Measurements from ENCODE around the gene LLGL2.

Gene LLGL2

DNA sequence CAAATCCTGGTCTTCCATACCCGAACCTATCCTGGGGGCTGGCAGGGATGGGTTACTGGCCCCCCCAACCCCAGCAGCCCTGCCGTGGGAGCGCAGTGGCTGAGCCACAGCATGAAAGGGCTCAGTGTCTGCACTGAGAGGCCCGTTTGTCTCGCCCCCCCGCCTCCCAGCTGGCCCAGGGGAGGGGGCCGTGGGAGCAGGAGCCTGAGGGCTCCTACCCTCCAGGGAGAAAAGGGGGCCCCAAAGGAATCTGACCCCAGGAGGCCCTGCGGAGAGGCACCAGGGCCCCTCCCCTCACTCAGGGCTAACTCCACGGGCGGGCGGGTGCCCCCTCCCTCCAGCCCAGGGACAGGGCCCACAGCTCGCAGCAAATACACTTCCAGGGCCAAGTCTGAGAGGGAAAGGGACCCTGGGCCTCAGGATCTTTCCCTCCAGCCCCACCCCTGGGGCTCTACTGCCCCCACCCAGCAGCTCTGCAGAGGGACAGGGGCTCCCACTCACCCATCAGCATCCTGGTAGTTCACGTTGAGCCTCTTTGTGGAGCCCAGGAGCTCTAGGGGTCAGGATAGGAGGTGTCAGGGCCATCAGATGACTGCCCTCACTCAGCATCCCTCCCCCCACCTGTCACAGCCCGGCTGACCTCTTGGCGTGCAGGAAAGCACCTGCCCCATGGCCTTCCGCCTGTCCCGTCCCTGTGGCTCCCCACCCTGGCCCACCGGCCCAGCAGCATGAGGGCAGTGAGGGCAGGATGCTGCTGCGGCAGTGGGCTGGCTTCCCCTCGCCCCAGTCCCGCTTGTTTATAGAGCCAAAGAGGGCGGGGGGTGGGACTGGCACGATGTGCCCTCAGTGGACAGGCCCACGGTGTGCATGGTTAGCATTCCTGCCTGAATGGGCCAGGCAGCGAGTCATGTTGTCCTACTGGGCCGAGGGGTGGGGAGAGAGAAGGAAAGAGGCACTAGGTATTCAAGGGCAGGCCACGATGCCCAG is 17.5 kb upstream of the LLGL2 start:
- TF ChIP-seq CTCF (IDR thresholded peaks at IDR 0.05), result no peak
- no peaks in the 10 kb centered on the region for H3K9me3 ChIP-seq
- H3K27me3 ChIP-seq, result peaks cover 12% of the 10 kb centered on the region
- no peak overlapping the region for H3K27ac ChIP-seq
- no peaks in the 10 kb centered on the region for H3K36me3 ChIP-seq
- H3K4me1 ChIP-seq (ENCODE audit: control insufficient read depth in 1 of 2, insufficient read depth in 1 of 2, low read depth in 1 of 2, low read length in 1 of 2), result no peaks in the 10 kb centered on the region
- H3K4me3 ChIP-seq (ENCODE audit: low read depth in 1 of 2, low read length in 1 of 2), result no peak overlapping the region

- Histone ChIP-seq H3K4me1 (ENCODE audit: control insufficient read depth in 1 of 2, insufficient read depth in 1 of 2, low read depth in 1 of 2, low read length in 1 of 2) (no peaks in the 10 kb centered on the region), H3K4me3 (ENCODE audit: low read depth in 1 of 2, low read length in 1 of 2) (no peak overlapping the region), H3K27ac (no peak overlapping the region), H3K27me3 (peaks cover 22% of the 10 kb centered on the region), H3K36me3 (no peaks in the 10 kb centered on the region), H3K9me3 (no peaks in the 10 kb centered on the region)
- TF ChIP-seq CTCF (IDR thresholded peaks at IDR 0.05), result no peak
Observed at GRCh38 chr17:75508931-75509361, 16.6 kb upstream of the LLGL2 start.

DNA sequence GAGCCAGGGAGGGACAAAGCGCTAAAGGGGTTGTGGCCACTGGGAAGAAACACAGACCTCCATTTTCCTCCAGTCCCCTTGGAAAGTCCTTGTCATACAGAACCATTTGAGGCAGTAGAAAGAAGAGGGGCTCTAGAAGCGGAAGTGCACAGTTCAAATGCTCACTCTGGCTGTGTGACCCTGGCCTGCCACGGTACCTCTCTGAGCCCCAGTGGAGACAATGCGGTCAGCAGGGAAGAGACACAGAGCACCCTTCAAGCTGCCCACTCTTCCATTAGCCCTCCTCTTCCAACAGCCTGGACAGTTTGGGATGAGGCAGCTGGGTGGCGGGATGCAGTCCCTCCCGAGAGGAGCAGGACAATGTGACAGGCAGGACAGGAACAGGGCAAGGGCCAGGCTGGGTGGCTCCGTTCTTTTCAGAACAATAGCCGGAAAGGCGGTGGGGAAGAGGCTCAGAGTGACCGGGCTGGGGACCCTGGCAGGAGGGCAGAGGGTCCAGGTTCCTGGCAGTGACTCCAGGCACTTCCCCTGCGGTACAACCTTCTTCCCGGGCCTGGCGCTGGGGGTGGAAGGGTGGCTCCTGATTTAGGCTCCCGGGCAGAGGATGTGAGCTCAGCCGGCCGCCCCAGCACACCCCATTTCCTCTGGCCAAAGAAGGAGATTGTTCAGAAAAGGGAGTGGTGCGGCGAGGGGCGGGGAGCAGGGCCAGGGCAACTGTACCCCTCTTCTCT is 15.8 kb upstream of the LLGL2 start:
- no peak overlapping the region for H3K4me3 ChIP-seq (ENCODE audit: low read depth in 1 of 2, low read length in 1 of 2)
- no peaks in the 10 kb centered on the region for H3K4me1 ChIP-seq (ENCODE audit: control insufficient read depth in 1 of 2, insufficient read depth in 1 of 2, low read depth in 1 of 2, low read length in 1 of 2)
- peaks cover 29% of the 10 kb centered on the region for H3K27me3 ChIP-seq
- no peaks in the 10 kb centered on the region for H3K9me3 ChIP-seq
- H3K36me3 ChIP-seq, result no peaks in the 10 kb centered on the region
- no peak for TF ChIP-seq CTCF (IDR thresholded peaks at IDR 0.05)
- H3K27ac ChIP-seq, result no peak overlapping the region

- Histone ChIP-seq H3K9me3 (no peaks in the 10 kb centered on the region), H3K4me1 (ENCODE audit: control insufficient read depth in 1 of 2, insufficient read depth in 1 of 2, low read depth in 1 of 2, low read length in 1 of 2) (peaks cover 9 to 14% of the 10 kb centered on the region in 2 experiments), H3K4me3 (ENCODE audit: low read depth in 1 of 2, low read length in 1 of 2) (no peak overlapping the region), H3K27me3 (peaks cover 44% of the 10 kb centered on the region), H3K36me3 (no peaks in the 10 kb centered on the region), H3K27ac (no peak overlapping the region)
- no peak for TF ChIP-seq CTCF (IDR thresholded peaks at IDR 0.05)
Observed at GRCh38 chr17:75511270-75511609, 14.3 kb upstream of the LLGL2 start.

DNA sequence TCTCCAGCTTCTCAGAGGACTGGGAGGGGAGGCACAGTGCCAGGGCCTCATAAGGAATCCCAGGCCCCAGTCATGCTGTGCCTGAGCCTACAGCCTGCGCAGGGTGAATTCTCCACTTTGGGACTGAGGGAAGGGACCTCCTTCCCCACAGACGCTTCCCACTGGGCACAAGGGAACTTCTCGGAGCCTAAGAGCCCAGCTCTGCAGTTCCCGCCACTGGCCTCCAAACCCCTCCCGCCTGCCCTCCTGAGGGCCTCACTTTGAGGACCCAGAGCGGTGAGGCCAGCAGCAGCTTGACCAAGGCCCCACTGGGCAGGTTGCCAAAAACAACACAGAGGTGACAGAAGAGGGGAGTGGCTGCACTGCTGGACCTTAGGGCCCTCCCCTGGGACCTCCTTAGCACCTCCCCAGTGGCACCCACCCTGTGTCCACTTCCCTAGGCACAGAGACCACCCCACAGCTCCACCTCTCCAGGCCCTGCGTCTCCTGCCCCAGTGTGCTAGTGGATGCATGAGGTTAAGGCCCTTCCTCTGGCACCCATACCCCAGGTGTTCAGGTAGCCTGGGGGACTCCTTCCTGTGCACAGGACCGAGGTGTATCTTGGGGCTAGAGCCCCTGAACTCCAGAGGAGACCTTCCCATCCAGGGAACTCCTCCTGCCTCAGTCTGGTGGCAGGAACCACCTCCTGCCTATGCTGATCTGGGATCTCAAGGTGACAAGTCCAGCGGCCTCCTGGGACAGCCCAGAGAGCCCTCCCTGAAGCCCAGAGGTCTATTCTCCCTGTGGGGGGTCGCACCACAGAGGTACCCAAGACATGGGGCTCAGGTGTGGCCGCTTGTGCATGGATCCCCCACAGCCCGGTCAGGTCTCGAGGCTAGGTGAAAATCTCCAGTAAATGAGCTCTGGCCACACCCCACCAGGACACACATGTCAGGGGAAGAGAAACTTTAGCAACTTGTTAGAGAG is 13.6 kb upstream of the LLGL2 start:
- Histone ChIP-seq H3K4me1 (ENCODE audit: control insufficient read depth in 1 of 2, insufficient read depth in 1 of 2, low read depth in 1 of 2, low read length in 1 of 2) (peaks cover 12 to 19% of the 10 kb centered on the region in 2 experiments), H3K9me3 (no peaks in the 10 kb centered on the region), H3K4me3 (ENCODE audit: low read depth in 1 of 2, low read length in 1 of 2) (no peak overlapping the region), H3K36me3 (no peaks in the 10 kb centered on the region), H3K27ac (no peak overlapping the region), H3K27me3 (peaks cover 48% of the 10 kb centered on the region)
- no peak for TF ChIP-seq CTCF (IDR thresholded peaks at IDR 0.05)
